ENCODE measurements around the gene NEK6. TPM values are rescaled to one million over a fixed set of nuclear protein-coding genes. Genes with fewer than 3 reads are reported as not detected.

The NEK6 gene
- total RNA-seq, 1 experiment from 2014 or later: 57.9 TPM

DNA sequence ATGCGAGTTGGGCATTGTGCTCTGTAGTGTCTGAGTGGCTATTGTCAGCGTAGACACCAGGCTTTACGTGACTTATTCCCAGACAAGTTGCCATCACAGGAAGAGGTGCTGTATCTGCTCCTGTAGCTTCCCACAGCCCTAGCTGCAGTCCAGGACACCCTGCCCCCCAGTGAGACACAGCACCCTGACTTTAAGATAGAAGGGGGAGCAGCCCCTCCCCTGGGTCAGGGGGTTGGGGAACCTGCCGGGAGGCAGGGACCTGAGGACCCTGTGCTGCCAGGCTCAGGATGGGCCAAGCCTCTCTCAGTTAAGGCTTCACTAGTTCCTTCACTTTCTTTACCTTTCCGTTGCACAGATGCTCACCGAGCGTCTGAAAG lies 75.4 kb downstream of the NEK6 start:
- ChIA-PET POLR2A (ENCODE audit: unreplicated experiment) (no interaction called here), CTCF (no interaction called here)
- Histone ChIP-seq H3K9me2 (ENCODE audit: insufficient read depth) (no peaks in the 10 kb centered on the region), H3K4me2 (no peak overlapping the region), H3K4me3 (no peak overlapping the region), H3K36me3 (ENCODE audit: low read depth) (no peaks in the 10 kb centered on the region), H3F3A (ENCODE audit: insufficient read depth, low read depth) (peaks cover 7% of the 10 kb centered on the region; the same call in 1 of the 2 replicates), H3K27ac (no peak overlapping the region), H2AFZ (no peak overlapping the region), H3K27me3 (ENCODE audit: insufficient read depth, low read depth) (no peaks in the 10 kb centered on the region), H3K79me2 (ENCODE audit: low read depth) (no peaks in the 10 kb centered on the region), H3K9me3 (ENCODE audit: insufficient read depth, low read depth) (no peaks in the 10 kb centered on the region), H3K4me1 (replicated peaks; ENCODE audit: insufficient read depth) (no peaks in the 10 kb centered on the region), H4K20me1 (ENCODE audit: insufficient read depth) (no peaks in the 10 kb centered on the region)
- no peak for DNase-seq
- intact Hi-C loops (cut with micrococcal nuclease; ENCODE audit: unreplicated experiment): no loop called here
- no TSS peak for BruUV-seq (replicated peaks)
- TF ChIP-seq, protein P1, sequence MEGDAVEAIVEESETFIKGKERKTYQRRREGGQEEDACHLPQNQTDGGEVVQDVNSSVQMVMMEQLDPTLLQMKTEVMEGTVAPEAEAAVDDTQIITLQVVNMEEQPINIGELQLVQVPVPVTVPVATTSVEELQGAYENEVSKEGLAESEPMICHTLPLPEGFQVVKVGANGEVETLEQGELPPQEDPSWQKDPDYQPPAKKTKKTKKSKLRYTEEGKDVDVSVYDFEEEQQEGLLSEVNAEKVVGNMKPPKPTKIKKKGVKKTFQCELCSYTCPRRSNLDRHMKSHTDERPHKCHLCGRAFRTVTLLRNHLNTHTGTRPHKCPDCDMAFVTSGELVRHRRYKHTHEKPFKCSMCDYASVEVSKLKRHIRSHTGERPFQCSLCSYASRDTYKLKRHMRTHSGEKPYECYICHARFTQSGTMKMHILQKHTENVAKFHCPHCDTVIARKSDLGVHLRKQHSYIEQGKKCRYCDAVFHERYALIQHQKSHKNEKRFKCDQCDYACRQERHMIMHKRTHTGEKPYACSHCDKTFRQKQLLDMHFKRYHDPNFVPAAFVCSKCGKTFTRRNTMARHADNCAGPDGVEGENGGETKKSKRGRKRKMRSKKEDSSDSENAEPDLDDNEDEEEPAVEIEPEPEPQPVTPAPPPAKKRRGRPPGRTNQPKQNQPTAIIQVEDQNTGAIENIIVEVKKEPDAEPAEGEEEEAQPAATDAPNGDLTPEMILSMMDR (conservative IDR thresholded peaks at IDR 0.05): no peak
- no peak for TF ChIP-seq EZH2 (IDR thresholded peaks at IDR 0.05; ENCODE audit: low read depth)

DNA sequence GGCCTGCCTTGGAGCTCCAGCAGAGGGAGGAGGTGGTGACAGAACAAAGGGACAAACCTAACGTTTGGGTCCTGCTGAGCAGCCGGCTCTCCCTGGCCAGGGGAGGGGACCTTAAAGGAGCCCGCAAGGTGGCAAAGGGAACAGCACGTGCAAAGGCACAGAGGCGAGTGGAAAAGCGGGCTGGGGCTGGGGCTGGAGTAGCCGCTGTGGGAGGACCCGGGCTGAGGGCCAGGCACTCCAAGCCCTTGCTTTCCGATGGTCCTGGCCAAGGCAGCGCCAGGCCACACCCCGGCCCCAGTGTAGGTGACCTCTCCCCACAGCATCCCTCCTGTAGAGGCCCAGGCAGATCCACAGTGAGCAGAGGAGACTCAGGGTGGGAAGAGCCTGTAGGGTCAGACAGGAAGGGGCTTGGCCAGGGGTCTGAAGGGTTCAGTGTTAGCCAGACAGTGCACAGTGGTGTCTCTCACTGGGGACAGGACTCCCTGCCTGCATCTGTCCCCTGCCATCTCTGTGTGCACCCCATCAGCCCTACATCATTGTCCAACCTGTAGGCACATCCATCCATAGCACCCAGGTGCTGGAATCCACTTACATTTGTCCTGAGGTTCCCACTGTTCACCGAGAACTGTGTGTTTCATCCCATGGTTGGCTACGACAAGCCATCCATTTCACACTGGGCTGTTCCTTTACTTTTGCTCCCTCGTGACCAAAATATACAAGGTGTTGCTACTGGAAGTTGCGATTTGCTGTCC lies 77.0 kb downstream of the NEK6 start:
- H3K79me2 ChIP-seq (ENCODE audit: low read depth): no peaks in the 10 kb centered on the region
- H3K4me3 ChIP-seq: no peak overlapping the region
- H3K27ac ChIP-seq: no peak overlapping the region
- no peak for DNase-seq
- no peaks in the 10 kb centered on the region for H3K9me2 ChIP-seq (ENCODE audit: insufficient read depth)
- intact Hi-C loops (cut with micrococcal nuclease; ENCODE audit: unreplicated experiment): no loop called here
- no peak overlapping the region for H2AFZ ChIP-seq
- CTCF ChIA-PET: no interaction called here
- no peaks in the 10 kb centered on the region for H3K27me3 ChIP-seq (ENCODE audit: insufficient read depth, low read depth)
- POLR2A ChIA-PET (ENCODE audit: unreplicated experiment): no interaction called here
- H3K9me3 ChIP-seq (ENCODE audit: insufficient read depth, low read depth): no peaks in the 10 kb centered on the region
- no peaks in the 10 kb centered on the region for H3K4me1 ChIP-seq (replicated peaks; ENCODE audit: insufficient read depth)
- H3K36me3 ChIP-seq (ENCODE audit: low read depth): no peaks in the 10 kb centered on the region
- H3F3A ChIP-seq (ENCODE audit: insufficient read depth, low read depth): peaks cover 7% of the 10 kb centered on the region; the same call in 1 of the 2 replicates
- no peaks in the 10 kb centered on the region for H4K20me1 ChIP-seq (ENCODE audit: insufficient read depth)
- TF ChIP-seq, protein P1 (conservative IDR thresholded peaks at IDR 0.05): no peak
- no peak for TF ChIP-seq EZH2 (IDR thresholded peaks at IDR 0.05; ENCODE audit: low read depth)
- no TSS peak for BruUV-seq (replicated peaks)
- H3K4me2 ChIP-seq: no peak overlapping the region

DNA sequence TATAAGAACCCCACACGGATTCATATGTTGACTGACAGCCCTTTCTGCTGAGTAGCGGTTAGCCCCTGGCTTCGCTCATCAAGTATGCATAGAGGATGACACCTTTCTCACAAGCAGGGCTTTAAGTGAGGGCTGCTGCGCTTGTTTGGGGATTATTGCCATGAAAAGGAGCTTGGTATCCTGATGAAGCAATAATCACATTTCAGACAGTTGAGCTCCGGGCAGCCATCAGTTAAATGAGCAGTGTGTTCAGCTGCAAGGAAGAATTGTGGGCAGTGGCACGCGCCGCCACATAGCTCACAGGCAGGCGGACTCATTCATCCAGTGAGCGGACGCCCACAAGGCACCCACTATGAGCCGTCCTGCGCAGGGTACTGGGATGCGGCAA lies 77.6 kb downstream of the NEK6 start:
- CTCF ChIA-PET: no interaction called here
- Histone ChIP-seq H3K79me2 (ENCODE audit: low read depth) (no peaks in the 10 kb centered on the region), H2AFZ (no peak overlapping the region), H3K4me3 (no peak overlapping the region), H3F3A (ENCODE audit: insufficient read depth, low read depth) (peaks cover 7% of the 10 kb centered on the region; the same call in 1 of the 2 replicates), H3K4me2 (no peak overlapping the region), H3K9me3 (ENCODE audit: insufficient read depth, low read depth) (no peaks in the 10 kb centered on the region), H3K27me3 (ENCODE audit: insufficient read depth, low read depth) (no peaks in the 10 kb centered on the region), H3K4me1 (replicated peaks; ENCODE audit: insufficient read depth) (no peaks in the 10 kb centered on the region), H3K9me2 (ENCODE audit: insufficient read depth) (no peaks in the 10 kb centered on the region), H3K27ac (no peak overlapping the region), H3K36me3 (ENCODE audit: low read depth) (no peaks in the 10 kb centered on the region), H4K20me1 (ENCODE audit: insufficient read depth) (no peaks in the 10 kb centered on the region)
- POLR2A ChIA-PET (ENCODE audit: unreplicated experiment): no interaction called here
- no TSS peak for BruUV-seq (replicated peaks)
- DNase-seq: no peak
- intact Hi-C loops (cut with micrococcal nuclease; ENCODE audit: unreplicated experiment): no loop called here
- TF ChIP-seq EZH2 (IDR thresholded peaks at IDR 0.05; ENCODE audit: low read depth): no peak
- TF ChIP-seq, protein P1 (conservative IDR thresholded peaks at IDR 0.05): no peak

All from PC-9 (cell line).